Measurements from ENCODE around the gene ARHGEF4.
"Not testable (repeated sequence)": the region's sequence is repeated elsewhere in the genome, so short reads cannot be mapped to it uniquely, and the experiment has no call there.

Gene ARHGEF4

DNA sequence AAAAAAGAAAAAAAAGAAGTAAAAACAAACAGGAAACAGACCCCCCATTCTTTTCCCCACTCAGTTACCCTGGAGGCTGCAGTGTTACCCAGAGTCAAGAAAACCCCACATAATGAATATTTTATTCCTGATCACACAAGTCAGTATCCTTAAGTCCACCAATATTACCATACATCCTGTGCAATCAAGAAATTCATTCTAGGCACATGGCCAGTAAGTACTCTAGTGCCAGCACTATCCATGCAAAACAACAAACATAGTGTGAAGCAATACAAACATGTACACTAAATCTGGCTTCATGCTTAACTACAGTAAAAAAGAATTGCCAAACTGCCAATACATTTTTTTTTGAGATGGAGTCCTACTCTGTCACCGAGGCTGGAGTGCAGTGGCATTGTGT lies 145.0 kb downstream of the ARHGEF4 start:
- TF ChIP-seq, protein P1, sequence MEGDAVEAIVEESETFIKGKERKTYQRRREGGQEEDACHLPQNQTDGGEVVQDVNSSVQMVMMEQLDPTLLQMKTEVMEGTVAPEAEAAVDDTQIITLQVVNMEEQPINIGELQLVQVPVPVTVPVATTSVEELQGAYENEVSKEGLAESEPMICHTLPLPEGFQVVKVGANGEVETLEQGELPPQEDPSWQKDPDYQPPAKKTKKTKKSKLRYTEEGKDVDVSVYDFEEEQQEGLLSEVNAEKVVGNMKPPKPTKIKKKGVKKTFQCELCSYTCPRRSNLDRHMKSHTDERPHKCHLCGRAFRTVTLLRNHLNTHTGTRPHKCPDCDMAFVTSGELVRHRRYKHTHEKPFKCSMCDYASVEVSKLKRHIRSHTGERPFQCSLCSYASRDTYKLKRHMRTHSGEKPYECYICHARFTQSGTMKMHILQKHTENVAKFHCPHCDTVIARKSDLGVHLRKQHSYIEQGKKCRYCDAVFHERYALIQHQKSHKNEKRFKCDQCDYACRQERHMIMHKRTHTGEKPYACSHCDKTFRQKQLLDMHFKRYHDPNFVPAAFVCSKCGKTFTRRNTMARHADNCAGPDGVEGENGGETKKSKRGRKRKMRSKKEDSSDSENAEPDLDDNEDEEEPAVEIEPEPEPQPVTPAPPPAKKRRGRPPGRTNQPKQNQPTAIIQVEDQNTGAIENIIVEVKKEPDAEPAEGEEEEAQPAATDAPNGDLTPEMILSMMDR (IDR thresholded peaks at IDR 0.05; ENCODE audit: low read length, missing control alignments) = no peak
- no peak overlapping the region for H3K4me3 ChIP-seq (replicated peaks; ENCODE audit: low read depth, low read length)
- DNase-seq (ENCODE audit: low read depth) = peak; percentile 16

DNA sequence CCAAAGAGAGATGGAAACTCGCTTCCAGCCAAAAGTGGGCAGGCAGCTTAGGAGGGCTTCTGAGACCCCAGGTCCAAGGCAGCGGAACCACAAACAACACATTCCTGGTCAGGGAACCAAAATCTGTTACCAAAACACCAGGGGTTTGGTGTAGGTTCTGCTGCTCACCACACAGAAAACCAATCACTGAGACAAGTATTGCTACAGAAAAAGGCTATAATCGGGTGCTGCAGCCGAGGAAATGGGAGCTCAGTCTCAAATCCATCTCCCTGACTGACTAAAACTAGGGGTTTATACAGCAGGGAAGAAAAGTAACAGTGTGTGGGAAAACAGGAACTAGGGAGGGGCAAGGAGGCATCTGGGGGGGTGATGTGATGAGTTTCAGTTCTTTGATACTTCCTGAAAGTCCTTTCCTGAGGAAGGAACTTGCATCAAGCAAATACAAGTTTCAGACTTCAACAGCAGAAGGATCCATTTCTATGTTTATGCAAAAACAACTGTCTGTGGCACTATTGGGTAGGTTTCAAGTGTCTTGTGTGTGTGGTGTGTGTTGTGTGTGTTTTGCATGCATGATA lies 148.6 kb downstream of the ARHGEF4 start:
- DNase-seq (ENCODE audit: low read depth) = no peak

DNA sequence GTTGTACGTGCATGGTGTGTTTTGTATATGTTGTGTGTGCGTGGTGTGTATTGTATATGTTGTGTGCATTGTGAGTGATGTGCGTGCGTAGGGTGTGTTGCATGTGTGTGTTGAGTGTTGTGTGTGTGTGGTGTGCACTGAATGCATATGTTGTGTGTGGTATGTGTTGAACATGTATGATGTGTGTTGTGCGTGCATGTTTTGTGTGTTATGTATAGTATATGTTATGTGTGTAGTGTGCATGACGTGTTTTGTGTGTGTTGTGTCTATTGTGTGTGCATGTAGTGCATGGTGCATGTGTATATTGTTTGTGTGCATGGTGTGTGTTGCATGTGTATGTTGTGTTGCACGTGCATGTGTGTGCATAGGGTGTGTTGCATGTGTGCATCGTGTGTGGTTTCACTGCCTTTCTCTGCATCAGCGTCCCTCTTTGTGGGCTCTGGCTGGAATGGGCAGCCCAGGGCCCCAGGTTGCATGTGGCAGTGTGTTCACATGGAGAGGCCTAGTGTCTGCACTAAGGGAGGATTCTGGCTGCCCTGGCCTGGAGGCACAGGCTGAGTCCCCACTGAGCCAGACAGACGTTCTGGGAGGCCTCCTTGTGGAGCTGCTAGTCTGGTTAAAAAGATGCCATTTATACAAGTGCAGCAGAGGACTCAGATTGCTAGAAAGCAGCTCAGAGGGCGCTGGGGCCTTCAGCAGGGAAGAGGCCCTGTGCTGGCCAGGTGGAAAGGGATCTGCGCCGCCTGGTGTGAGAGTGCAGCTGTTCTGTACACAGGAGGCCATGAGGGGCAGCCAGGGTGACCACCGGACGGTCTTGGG lies 149.3 kb downstream of the ARHGEF4 start:
- H3K4me3 ChIP-seq (replicated peaks; ENCODE audit: low read depth, low read length) = no peak overlapping the region
- TF ChIP-seq, protein P1 (IDR thresholded peaks at IDR 0.05; ENCODE audit: low read length, missing control alignments) = no peak

More for the DNA sequence above, 148.6 kb downstream of the ARHGEF4 start:
- TF ChIP-seq, protein P1 (IDR thresholded peaks at IDR 0.05; ENCODE audit: low read length, missing control alignments) = no peak
- no peak overlapping the region for H3K4me3 ChIP-seq (replicated peaks; ENCODE audit: low read depth, low read length)

GRCh38 chr2:130986890-130987493 lies 150.3 kb downstream of the ARHGEF4 start:
- TF ChIP-seq, protein P1 (IDR thresholded peaks at IDR 0.05; ENCODE audit: low read length, missing control alignments) = no peak
- H3K4me3 ChIP-seq (replicated peaks; ENCODE audit: low read depth, low read length) = no peak overlapping the region
- DNase-seq (ENCODE audit: low read depth) = no peak

More for the DNA sequence above, 149.3 kb downstream of the ARHGEF4 start:
- DNase-seq (ENCODE audit: low read depth) = no peak

DNA sequence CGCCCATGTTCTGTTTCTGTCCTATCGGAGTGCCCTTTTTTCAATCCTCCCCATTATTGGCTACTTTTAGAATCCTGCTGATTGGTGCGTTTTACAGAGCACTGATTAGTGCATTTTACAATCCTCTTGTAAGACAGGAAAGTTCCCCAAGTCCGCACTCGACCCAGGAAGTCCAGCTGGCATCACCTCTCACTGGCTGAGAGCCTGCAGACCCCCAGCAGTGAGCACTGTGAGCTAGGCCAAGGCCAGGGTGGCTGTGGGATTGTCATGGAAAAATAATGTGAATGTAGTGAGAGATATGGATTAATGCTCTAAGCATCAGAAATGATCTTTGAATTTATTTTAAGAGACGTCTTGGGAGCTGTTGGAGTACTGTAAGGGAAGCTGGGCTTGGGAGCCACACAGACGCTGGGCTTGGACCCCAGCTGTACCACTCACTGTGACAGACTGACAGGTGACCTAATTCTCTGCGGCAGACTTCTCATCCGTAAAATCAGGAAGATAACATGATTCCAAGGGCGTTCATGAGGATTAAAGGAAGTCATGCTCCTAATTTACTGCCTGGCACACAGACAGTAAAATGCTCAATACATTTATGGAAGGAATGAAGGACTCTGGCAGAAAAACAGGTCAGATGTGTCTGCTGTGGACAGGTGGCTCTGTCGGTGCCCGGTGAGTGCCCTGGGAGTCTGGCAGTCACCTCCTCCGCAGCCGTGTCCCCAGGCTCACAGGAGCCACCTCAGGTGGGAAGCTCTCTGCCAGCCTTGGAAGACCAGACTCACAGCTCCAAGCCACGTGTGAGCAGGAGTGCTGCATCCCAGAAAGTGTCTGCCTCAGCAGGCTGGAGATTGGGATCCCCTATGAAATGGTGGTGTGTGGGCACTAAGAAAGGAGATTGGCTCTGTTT lies 151.1 kb downstream of the ARHGEF4 start:
- TF ChIP-seq, protein P1 (IDR thresholded peaks at IDR 0.05; ENCODE audit: low read length, missing control alignments) = no peak
- H3K4me3 ChIP-seq (replicated peaks; ENCODE audit: low read depth, low read length) = no peak overlapping the region
- DNase-seq (ENCODE audit: low read depth) = no peak

DNA sequence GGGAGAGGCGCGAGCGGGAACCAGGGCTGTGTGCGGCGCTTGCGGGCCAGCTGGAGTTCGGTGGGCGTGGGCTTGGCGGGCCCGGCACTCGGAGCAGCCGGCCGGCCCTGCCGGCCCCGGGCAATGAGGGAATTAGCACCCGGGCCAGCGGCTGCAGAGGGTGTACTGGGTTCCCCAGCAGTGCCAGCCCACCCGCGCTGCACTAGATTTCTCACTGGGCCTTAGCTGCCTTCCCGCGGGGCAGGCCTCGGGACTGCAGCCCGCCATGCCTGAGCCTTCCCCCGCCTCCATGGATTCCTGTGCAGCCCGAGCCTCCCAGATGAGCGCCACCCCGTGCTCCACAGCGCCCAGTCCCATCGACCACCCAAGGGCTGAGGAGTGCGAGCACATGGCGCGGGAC lies 154.7 kb downstream of the ARHGEF4 start:
- not testable (repeated sequence) for DNase-seq (ENCODE audit: low read depth); H3K4me3 ChIP-seq (replicated peaks; ENCODE audit: low read depth, low read length)

DNA sequence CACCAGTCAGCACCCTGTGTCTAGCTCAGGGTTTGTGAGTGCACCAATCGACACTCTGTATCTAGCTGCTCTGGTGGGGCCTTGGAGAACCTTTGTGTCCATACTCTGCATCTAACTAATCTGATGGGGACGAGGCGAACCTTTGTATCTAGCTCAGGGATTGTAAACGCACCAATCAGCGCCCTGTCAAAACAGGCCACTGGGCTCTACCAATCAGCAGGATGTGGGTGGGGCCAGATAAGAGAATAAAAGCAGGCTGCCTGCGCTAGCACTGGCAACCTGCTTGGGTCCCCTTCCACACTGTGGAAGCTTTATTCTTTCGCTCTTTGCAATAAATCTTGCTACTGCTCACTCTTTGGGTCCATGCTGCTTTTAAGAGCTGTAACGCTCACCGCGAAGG lies 155.3 kb downstream of the ARHGEF4 start:
- H3K4me3 ChIP-seq (replicated peaks; ENCODE audit: low read depth, low read length); DNase-seq (ENCODE audit: low read depth): not testable (repeated sequence)

Measured in fibroblast of pulmonary artery (primary cell).